ENCODE data around the gene PCNT.
"Not testable (repeated sequence)": the region's sequence is repeated elsewhere in the genome, so short reads cannot be mapped to it uniquely, and the experiment has no call there.

PCNT gene

GRCh38 chr21:46372014-46372485 is 48.1 kb downstream of the PCNT start:
- H3K79me2 ChIP-seq (ENCODE audit: low read length) = peaks cover 27% of the 10 kb centered on the region
- H3K9me3 ChIP-seq (ENCODE audit: insufficient read depth, low read length) = no peaks in the 10 kb centered on the region
- TF ChIP-seq EZH2phosphoT487 (IDR thresholded peaks at IDR 0.05; ENCODE audit: low read depth) = no peak
- no peak for TF ChIP-seq CTCF (IDR thresholded peaks at IDR 0.05; ENCODE audit: low read depth, low read length)

GRCh38 chr21:46372947-46373346 is 49.0 kb downstream of the PCNT start:
- H3K9ac ChIP-seq (ENCODE audit: low read length); H3K27me3 ChIP-seq (ENCODE audit: low read depth, low read length); H3K9me3 ChIP-seq (ENCODE audit: insufficient read depth, low read length); H3K27ac ChIP-seq (ENCODE audit: low read length); H2AFZ ChIP-seq (ENCODE audit: low read depth, low read length); H3K4me2 ChIP-seq (ENCODE audit: low read length); H3K4me3 ChIP-seq (ENCODE audit: low read length): not testable (repeated sequence)
- H3K79me2 ChIP-seq (ENCODE audit: low read length) = peaks cover 27% of the 10 kb centered on the region
- peaks cover 42% of the 10 kb centered on the region for H3K4me1 ChIP-seq (ENCODE audit: low read length)
- H3K36me3 ChIP-seq (replicated peaks; ENCODE audit: low read depth, low read length) = peaks cover 13% of the 10 kb centered on the region
- H4K20me1 ChIP-seq (ENCODE audit: insufficient read depth, low read length) = peaks cover 24% of the 10 kb centered on the region

More at GRCh38 chr21:46372014-46372485, 48.1 kb downstream of the PCNT start:
- Histone ChIP-seq H2AFZ (ENCODE audit: low read depth, low read length) (no peak overlapping the region), H4K20me1 (ENCODE audit: insufficient read depth, low read length) (peaks cover 24% of the 10 kb centered on the region), H3K9ac (ENCODE audit: low read length) (no peak overlapping the region), H3K27ac (ENCODE audit: low read length) (no peak overlapping the region), H3K4me3 (ENCODE audit: low read length) (no peak overlapping the region), H3K4me1 (ENCODE audit: low read length) (peaks cover 44% of the 10 kb centered on the region), H3K27me3 (ENCODE audit: low read depth, low read length) (no peaks in the 10 kb centered on the region), H3K4me2 (ENCODE audit: low read length) (peak overlapping the region; percentile 36), H3K36me3 (replicated peaks; ENCODE audit: low read depth, low read length) (peaks cover 19% of the 10 kb centered on the region)

GRCh38 chr21:46374761-46375389 is 50.9 kb downstream of the PCNT start:
- Histone ChIP-seq H4K20me1 (ENCODE audit: insufficient read depth, low read length) (peaks cover 15% of the 10 kb centered on the region), H3K27ac (ENCODE audit: low read length) (no peak overlapping the region), H3K4me2 (ENCODE audit: low read length) (no peak overlapping the region), H2AFZ (ENCODE audit: low read depth, low read length) (no peak overlapping the region), H3K4me3 (ENCODE audit: low read length) (no peak overlapping the region), H3K36me3 (replicated peaks; ENCODE audit: low read depth, low read length) (peaks cover 25% of the 10 kb centered on the region), H3K9ac (ENCODE audit: low read length) (no peak overlapping the region), H3K9me3 (ENCODE audit: insufficient read depth, low read length) (no peaks in the 10 kb centered on the region), H3K27me3 (ENCODE audit: low read depth, low read length) (no peaks in the 10 kb centered on the region), H3K79me2 (ENCODE audit: low read length) (peaks cover 43% of the 10 kb centered on the region), H3K4me1 (ENCODE audit: low read length) (peaks cover 23% of the 10 kb centered on the region)
- TF ChIP-seq EZH2phosphoT487 (IDR thresholded peaks at IDR 0.05; ENCODE audit: low read depth) (no peak), CTCF (IDR thresholded peaks at IDR 0.05; ENCODE audit: low read depth, low read length) (no peak)

- Histone ChIP-seq H3K9ac (ENCODE audit: low read length) (no peak overlapping the region), H3K36me3 (replicated peaks; ENCODE audit: low read depth, low read length) (peaks cover 25% of the 10 kb centered on the region)
These were observed 51.7 kb downstream of the PCNT start for GRCh38 chr21:46375560-46376230.

More at GRCh38 chr21:46375560-46376230, 51.7 kb downstream of the PCNT start:
- H3K79me2 ChIP-seq (ENCODE audit: low read length) = peaks cover 42% of the 10 kb centered on the region
- H4K20me1 ChIP-seq (ENCODE audit: insufficient read depth, low read length) = peaks cover 15% of the 10 kb centered on the region
- no peak overlapping the region for H3K4me2 ChIP-seq (ENCODE audit: low read length)
- no peak overlapping the region for H3K27ac ChIP-seq (ENCODE audit: low read length)
- TF ChIP-seq EZH2phosphoT487 (IDR thresholded peaks at IDR 0.05; ENCODE audit: low read depth) = no peak
- no peak for TF ChIP-seq CTCF (IDR thresholded peaks at IDR 0.05; ENCODE audit: low read depth, low read length)
- no peaks in the 10 kb centered on the region for H3K27me3 ChIP-seq (ENCODE audit: low read depth, low read length)
- H2AFZ ChIP-seq (ENCODE audit: low read depth, low read length) = no peak overlapping the region
- H3K4me1 ChIP-seq (ENCODE audit: low read length) = peaks cover 15% of the 10 kb centered on the region
- no peaks in the 10 kb centered on the region for H3K9me3 ChIP-seq (ENCODE audit: insufficient read depth, low read length)
- no peak overlapping the region for H3K4me3 ChIP-seq (ENCODE audit: low read length)

All from OCI-LY3 (cell line).